ENCODE results near the gene TSHZ3. TPM values are rescaled to one million over a fixed set of nuclear protein-coding genes. Genes with fewer than 3 reads are reported as not detected.

The TSHZ3 gene
- total RNA-seq, 1 donor from 2014 or later: 18.6 TPM

GRCh38 chr19:31262725-31263191 is 86.5 kb downstream of the TSHZ3 start:
- DNase-seq: no peak

- DNase-seq: no peak
Observed at GRCh38 chr19:31261603-31262212, 87.5 kb downstream of the TSHZ3 start.

- DNase-seq: no peak
Observed at GRCh38 chr19:31261019-31261602, 88.1 kb downstream of the TSHZ3 start.

- DNase-seq: no peak
Observed at GRCh38 chr19:31260171-31260933, 88.9 kb downstream of the TSHZ3 start.

GRCh38 chr19:31258211-31259052 is 90.8 kb downstream of the TSHZ3 start:
- DNase-seq: no peak

- DNase-seq: no peak
Observed at GRCh38 chr19:31257426-31258130, 91.7 kb downstream of the TSHZ3 start.

- no peak for DNase-seq
Observed at GRCh38 chr19:31257025-31257424, 92.2 kb downstream of the TSHZ3 start.

GRCh38 chr19:31256593-31256960 is 92.7 kb downstream of the TSHZ3 start:
- DNase-seq: no peak

- DNase-seq: no peak
Observed at GRCh38 chr19:31255831-31256592, 93.2 kb downstream of the TSHZ3 start.

GRCh38 chr19:31255174-31255799 is 93.9 kb downstream of the TSHZ3 start:
- DNase-seq: no peak

GRCh38 chr19:31254611-31255010 is 94.6 kb downstream of the TSHZ3 start:
- no peak for DNase-seq

- DNase-seq: no peak
Observed at GRCh38 chr19:31254180-31254551, 95.1 kb downstream of the TSHZ3 start.

- DNase-seq: no peak
Observed at GRCh38 chr19:31253526-31254179, 95.6 kb downstream of the TSHZ3 start.

GRCh38 chr19:31252441-31252840 is 96.8 kb downstream of the TSHZ3 start:
- DNase-seq: no peak

GRCh38 chr19:31249217-31249616 is 100.0 kb downstream of the TSHZ3 start:
- DNase-seq: no peak

- no peak for DNase-seq
Observed at GRCh38 chr19:31235806-31236205, 113.4 kb downstream of the TSHZ3 start.

GRCh38 chr19:31233295-31233800 is 115.9 kb downstream of the TSHZ3 start:
- no peak for DNase-seq

GRCh38 chr19:31232871-31233270 is 116.4 kb downstream of the TSHZ3 start:
- DNase-seq: no peak

- DNase-seq: no peak
Observed at GRCh38 chr19:31232180-31232579, 117.1 kb downstream of the TSHZ3 start.

- DNase-seq: no peak
Observed at GRCh38 chr19:31231237-31231636, 118.0 kb downstream of the TSHZ3 start.
